ENCODE measurements around the gene RAB38.
A peak's percentile ranks its signal among the peaks of the same experiment; 100 is the strongest.

RAB38 gene

DNA sequence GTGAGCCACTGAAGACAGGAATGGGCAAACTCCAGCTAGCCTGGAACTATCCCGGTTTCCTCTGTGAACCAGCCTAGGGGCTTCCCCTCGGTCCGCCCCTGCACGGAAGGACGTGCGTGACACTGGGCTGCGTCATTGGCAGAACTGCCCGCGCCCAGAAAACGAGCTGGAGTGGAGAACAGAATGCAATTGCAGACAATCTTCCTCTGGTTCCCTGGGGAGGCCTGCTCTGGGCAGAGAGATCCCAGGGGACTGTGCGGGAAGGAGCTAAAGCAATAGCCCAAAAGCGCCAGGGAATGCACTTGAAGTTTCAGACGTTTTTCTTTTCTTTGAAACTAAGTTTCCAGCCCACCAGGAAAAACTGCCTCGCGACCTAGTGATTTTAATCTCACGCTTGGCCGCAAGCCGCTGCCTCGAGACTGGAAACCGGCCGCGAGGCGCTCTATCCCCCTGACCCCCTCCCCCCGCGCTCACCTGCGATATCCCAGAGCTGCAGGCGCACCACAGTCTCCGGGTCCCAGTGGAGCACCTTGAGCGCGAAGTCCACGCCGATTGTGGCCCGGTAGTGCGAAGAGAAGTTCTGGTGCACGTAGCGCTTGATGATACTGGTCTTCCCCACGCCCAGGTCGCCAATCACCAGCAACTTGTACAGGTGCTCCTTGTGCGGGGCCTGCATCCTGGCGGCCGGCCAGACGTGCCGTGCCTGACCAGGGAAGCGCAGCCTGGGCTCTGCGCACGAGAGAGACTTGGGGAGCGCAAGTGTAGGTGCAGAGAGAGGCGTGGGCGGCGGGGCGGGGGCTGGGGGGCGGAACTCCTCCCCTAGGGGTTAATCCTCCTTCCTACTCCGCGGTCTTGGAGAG lies at the start of gene RAB38:
TSS of gene RAB38 (minus strand) at position 735 of the 860 bp plus-strand sequence. CDS start at position 676, 59 bp downstream.
- peak in 1 of 2 donors; percentile 58 for DNase-seq (ENCODE audit: low read depth in 2 of 2)

- no peak for DNase-seq (ENCODE audit: low read depth in 2 of 2)
Observed at GRCh38 chr11:88213406-88213805, 38.2 kb upstream of the RAB38 start.

- DNase-seq (ENCODE audit: low read depth in 2 of 2) = no peak
Observed at GRCh38 chr11:88212300-88212699, 37.1 kb upstream of the RAB38 start.

- no peak for DNase-seq (ENCODE audit: low read depth in 2 of 2)
Observed at GRCh38 chr11:88208745-88209144, 33.5 kb upstream of the RAB38 start.

- DNase-seq (ENCODE audit: low read depth in 2 of 2) = no peak
Observed at GRCh38 chr11:88206751-88207150, 31.5 kb upstream of the RAB38 start.

- DNase-seq (ENCODE audit: low read depth in 2 of 2) = no peak
Observed at GRCh38 chr11:88204353-88204752, 29.1 kb upstream of the RAB38 start.

DNA sequence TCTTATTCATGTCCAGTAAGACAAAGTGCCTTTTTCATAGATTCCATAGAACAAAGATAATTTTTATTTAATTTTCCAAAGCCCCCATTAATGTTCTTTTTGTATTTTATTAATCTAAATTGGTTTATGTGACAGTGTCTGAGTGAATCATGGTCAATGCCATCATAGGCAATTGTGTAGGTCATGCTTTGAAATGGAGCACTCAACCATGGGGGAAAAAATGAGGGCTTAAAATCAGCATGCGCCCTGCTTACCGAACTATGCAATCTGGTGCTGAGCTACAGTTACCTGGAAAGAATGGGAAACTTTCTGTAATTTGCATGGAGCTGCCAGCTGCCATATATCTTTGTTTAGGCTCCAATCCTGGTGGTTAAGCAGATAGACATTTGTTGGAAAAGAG lies 28.4 kb upstream of the RAB38 start:
- no peak for DNase-seq (ENCODE audit: low read depth in 2 of 2)

DNA sequence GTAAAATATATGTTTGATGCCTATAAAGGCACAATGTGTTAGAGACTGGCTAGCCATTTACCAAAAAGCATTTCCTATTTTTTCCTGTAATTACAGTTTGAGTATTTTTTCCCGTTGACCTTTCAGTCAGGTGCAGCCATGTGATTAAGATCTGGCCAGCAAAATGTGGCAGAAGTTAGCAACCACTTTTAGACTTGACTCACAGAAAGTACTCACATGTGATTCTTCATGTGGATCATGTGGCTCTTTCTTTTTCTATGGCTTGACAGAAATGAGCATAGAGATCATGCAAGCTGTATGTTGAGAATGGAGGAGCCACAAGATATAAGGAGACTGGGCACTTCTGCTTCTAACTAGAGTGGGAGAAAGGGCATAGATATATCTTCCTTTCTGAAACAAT lies 27.3 kb upstream of the RAB38 start:
- DNase-seq (ENCODE audit: low read depth in 2 of 2) = no peak

GRCh38 chr11:88196393-88196792 lies 21.1 kb upstream of the RAB38 start:
- no peak for DNase-seq (ENCODE audit: low read depth in 2 of 2)

- DNase-seq (ENCODE audit: low read depth in 2 of 2) = no peak
Observed at GRCh38 chr11:88195908-88196307, 20.7 kb upstream of the RAB38 start.

DNA sequence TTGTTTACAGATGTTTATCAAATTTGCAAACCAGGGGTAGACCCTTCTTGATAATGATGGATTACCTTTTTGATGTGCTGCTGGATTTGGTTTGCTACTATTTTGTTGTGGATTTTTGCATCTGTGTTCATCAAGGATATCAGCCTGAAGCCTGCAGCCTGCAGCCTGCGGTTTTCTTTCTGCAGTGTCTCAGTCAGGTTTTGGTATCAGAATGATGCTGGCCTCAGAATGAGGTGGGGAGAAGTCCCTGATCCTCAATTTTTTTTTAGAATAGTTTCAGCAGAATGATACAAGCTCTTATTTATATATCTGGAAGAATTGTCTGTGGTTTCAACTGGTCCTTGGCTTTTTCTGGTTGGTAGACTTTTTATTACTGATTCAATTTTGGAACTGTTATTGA lies 19.7 kb upstream of the RAB38 start:
- no peak for DNase-seq (ENCODE audit: low read depth in 2 of 2)

DNA sequence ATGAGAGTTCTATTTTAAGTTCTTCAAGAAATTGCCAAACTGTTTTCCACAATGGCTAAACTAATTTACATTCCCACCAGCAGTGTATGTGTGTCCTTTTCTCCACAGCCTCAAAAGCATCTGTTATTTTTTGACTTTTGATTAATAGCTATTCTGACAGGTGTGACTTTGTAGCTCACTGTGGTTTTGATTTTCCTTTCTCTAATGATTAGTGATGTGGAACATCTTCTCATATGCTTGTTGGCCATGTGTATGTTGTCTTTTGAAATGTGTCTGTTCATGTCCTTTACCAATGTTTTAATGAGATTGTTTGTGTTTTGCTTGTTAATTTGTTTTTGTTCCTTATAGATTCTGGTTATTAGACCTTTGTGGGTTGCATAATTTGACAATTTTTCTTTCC lies 18.0 kb upstream of the RAB38 start:
- no peak for DNase-seq (ENCODE audit: low read depth in 2 of 2)

- DNase-seq (ENCODE audit: low read depth in 2 of 2) = no peak
Observed at GRCh38 chr11:88188932-88189253, 13.7 kb upstream of the RAB38 start.

GRCh38 chr11:88188251-88188931 lies 13.1 kb upstream of the RAB38 start:
- no peak for DNase-seq (ENCODE audit: low read depth in 2 of 2)

GRCh38 chr11:88183233-88183632 lies 8.0 kb upstream of the RAB38 start:
- no peak for DNase-seq (ENCODE audit: low read depth in 2 of 2)

- DNase-seq (ENCODE audit: low read depth in 2 of 2) = no peak
Observed at GRCh38 chr11:88181776-88182175, 6.5 kb upstream of the RAB38 start.

- DNase-seq (ENCODE audit: low read depth in 2 of 2) = no peak
Observed at GRCh38 chr11:88179971-88180629, 4.9 kb upstream of the RAB38 start.

- DNase-seq (ENCODE audit: low read depth in 2 of 2) = no peak
Observed at GRCh38 chr11:88179141-88179540, 3.9 kb upstream of the RAB38 start.

DNA sequence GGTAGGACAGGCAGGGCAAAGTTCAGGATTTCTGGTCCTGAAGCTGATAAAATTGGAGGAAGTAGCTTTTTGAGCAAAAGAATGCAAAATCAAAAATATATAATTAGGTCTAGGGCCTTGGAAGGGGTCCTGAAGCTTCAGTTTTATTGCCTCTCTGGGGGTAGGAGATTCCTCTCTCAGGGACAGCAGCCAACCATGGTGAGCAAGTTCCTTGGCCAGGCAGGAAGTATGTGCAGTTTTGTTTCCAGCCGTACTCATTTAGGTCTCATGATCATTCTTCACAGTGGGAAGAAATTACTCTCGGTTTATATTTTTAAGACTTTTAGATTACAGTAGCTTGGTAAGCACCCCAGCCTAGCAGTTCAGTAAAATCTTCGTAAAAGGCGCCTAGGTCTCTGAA lies 2.9 kb upstream of the RAB38 start:
- DNase-seq (ENCODE audit: low read depth in 2 of 2) = no peak

DNA sequence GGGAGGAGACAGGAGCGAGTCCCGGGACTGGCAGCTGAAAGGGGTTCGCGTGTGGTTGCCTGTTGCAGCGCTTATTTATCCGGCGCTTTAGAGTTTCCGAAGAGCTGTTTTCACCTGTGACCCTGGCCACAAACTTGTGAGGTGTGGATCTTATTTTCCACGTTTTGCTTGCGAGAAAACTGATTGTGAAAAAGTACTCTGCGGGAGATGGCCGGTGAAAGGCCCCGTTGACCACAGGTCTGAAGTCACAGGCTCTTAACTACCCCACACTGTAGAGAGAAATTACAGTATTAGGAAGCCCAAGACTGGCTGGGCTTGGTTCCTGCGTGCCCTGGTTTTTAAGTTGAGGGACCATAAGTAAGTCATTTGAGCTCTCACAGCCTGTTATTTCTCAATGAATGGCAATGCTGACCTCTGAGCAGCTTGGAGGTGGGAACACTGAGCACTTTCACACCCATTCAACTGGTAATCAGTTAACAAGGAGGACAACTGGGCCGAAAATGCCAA lies 379 bp upstream of the RAB38 start:
- no peak for DNase-seq (ENCODE audit: low read depth in 2 of 2)

DNA sequence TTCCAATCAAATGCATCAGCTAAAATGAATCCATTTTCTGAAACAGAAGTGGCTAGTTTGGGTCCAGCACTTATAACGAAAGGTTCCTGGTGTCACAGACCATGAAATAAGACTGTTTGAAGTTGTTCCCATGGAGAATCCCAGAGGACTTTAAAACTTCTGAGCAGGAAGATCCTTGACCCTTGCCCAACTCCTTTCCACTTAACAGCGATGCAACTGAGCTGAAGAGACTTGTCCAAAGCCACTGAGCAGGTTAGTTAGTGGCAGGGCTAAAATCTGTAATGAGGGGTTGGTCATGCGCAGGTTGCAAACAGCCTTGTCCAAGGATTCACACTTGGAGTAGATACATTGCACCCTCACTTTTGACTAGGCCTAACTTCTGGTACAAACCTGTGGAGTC lies 1.3 kb downstream of the RAB38 start:
- no peak for DNase-seq (ENCODE audit: low read depth in 2 of 2)

DNA sequence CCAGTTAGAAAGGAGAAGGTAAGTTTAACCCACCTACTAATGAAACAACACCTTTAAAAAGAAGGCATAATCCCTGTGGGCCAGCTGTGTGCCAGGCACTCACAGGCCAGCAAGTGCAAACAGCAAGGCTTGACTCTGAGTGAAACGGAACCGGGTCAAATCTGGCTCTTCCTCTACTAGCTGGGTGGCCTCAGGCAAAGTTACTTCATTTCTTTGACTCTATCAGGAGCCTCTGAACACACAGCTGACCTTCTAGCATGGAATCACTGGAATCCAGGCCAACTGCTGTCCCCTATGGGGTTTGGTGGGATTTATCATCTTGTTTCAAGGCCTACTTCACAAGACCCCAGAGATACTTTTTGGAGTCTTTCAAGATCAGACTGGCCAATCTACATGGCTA lies 3.3 kb downstream of the RAB38 start:
- DNase-seq (ENCODE audit: low read depth in 2 of 2) = no peak

GRCh38 chr11:88170673-88171072 lies 4.6 kb downstream of the RAB38 start:
- DNase-seq (ENCODE audit: low read depth in 2 of 2) = no peak
